Activated naive CD4-positive, alpha-beta T cell treated with anti-CD3 and anti-CD28 coated beads, Interleukin-2, amount 10 ng/mL, durations not matched to agents 7 days and 5 days (primary cell): ENCODE measurements around the gene CELF3.

ENCODE experiments used
- CTCF ChIA-PET: fragments of 350-600 bp; sonication (Branson Sonifier 250); formaldehyde crosslinking; loops from one replicate; lab custom pipeline; 2021; ENCODE audit warnings: antibody characterized with exemption; lab: Charles Lee
- DNase-seq: peaks from one replicate; pipeline ENCODE4 v3.0.0-alpha.2; 2020
- H3K27ac Mint-ChIP-seq: one replicate; pipeline ENCODE4 v1.8.0; 2021; ENCODE audit warnings: mild to moderate bottlenecking, moderate library complexity, mixed read lengths
- H3K27me3 Mint-ChIP-seq: one replicate; pipeline ENCODE4 v1.8.0; 2021; ENCODE audit warnings: mild to moderate bottlenecking, mixed read lengths
- H3K36me3 Mint-ChIP-seq: one replicate; pipeline ENCODE4 v1.8.0; 2021; ENCODE audit warnings: mixed read lengths
- H3K4me1 Mint-ChIP-seq: one replicate; pipeline ENCODE4 v1.8.0; 2021; ENCODE audit warnings: mixed read lengths
- H3K4me3 Mint-ChIP-seq: one replicate; pipeline ENCODE4 v1.8.0; 2021; ENCODE audit warnings: mild to moderate bottlenecking, moderate library complexity, mixed read lengths
- H3K9me3 Mint-ChIP-seq: one replicate; pipeline ENCODE4 v1.8.0; 2021; ENCODE audit warnings: mixed read lengths

Gene CELF3

DNA sequence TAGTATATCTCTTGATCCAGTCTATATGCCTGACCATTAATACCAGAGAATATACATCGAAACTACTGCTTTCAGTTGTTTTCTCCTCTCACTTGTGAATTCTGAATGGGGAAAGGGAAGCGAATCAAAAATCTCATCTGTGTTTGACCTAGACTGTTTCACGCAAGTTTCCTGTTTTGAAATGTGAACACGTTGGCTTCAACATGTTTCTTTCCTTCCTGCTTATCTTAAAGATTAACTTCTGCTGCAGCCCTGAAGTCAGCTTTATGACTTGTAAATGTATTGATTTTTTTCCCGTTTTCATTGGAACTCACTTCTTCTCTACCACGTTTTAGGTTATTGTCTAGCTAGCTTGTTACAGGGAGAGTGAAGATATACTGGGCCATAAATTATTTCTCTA, 54.9 kb downstream of the CELF3 start:
- DNase-seq: no peak
- H3K4me1 Mint-ChIP-seq: peaks cover 11% of the 10 kb centered on the region
- H3K4me3 Mint-ChIP-seq: no peak overlapping the region
- peaks cover 26% of the 10 kb centered on the region for H3K36me3 Mint-ChIP-seq
- CTCF ChIA-PET: interaction anchor here (0.7 kb wide), 1 partner anchor 486 kb away, joined by 3 read pairs; the partner anchor contains the start of gene TMOD4
- H3K9me3 Mint-ChIP-seq: no peaks in the 10 kb centered on the region
- peak overlapping the region; percentile 12 for H3K27ac Mint-ChIP-seq
- no peaks in the 10 kb centered on the region for H3K27me3 Mint-ChIP-seq

DNA sequence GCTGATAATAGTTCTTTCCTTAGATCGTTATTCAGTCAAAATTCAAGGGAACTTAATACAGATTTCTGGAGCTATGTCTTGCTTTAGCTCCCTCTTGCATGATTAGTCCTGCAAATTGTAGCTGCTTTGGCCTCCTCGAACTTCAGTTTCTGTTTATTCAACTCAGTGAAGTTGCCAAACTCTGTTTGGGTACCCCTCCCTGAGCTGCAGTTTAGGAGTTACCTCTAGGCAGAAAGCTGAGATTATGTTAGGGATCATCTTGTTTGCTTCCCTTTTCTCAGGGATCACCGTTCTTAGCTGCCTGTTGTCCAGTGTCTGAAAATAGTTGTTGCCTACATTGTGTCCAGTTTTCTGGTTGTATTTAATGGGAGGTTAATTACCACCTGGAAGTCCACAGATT, 61.2 kb downstream of the CELF3 start:
- no peaks in the 10 kb centered on the region for H3K9me3 Mint-ChIP-seq
- H3K36me3 Mint-ChIP-seq: peaks cover 15% of the 10 kb centered on the region
- CTCF ChIA-PET: no interaction called here
- H3K4me1 Mint-ChIP-seq: peaks cover 20% of the 10 kb centered on the region
- no peak overlapping the region for H3K4me3 Mint-ChIP-seq
- DNase-seq: no peak
- no peak overlapping the region for H3K27ac Mint-ChIP-seq
- H3K27me3 Mint-ChIP-seq: no peaks in the 10 kb centered on the region

DNA sequence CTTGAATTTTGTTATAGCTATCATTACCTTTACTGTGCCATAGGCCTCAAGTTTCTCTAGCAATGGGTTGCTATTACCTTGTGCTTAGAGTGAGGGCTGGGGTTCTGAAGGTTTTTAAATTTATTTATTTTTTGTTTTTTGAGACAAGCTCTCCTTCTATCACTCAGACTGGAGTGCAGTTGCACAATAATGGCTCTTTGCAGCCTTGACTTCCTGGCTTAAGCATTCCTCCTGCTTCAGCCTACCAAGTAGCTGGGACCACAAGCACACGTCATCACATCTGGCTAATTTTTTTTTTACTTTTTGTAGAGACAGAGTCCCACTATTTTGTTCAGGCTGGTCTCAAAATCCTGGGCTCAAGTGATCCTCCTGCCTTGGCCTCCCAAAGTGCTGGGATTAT, 63.2 kb downstream of the CELF3 start:
- H3K9me3 Mint-ChIP-seq: no peaks in the 10 kb centered on the region
- H3K36me3 Mint-ChIP-seq: peaks cover 16% of the 10 kb centered on the region
- no peak overlapping the region for H3K27ac Mint-ChIP-seq
- H3K4me3 Mint-ChIP-seq: no peak overlapping the region
- DNase-seq: no peak
- peaks cover 20% of the 10 kb centered on the region for H3K4me1 Mint-ChIP-seq
- H3K27me3 Mint-ChIP-seq: no peaks in the 10 kb centered on the region
- CTCF ChIA-PET: no interaction called here
